IPS-NIHi11 (cell line): ENCODE measurements around the gene JADE1.
A peak's percentile ranks its signal among the peaks of the same experiment; 100 is the strongest.

Experiments
- DNase-seq: peaks from one replicate; pipeline ENCODE4 v3.0.0; 2012; ENCODE audit warnings: mixed read lengths, low spot score

The JADE1 gene

DNA sequence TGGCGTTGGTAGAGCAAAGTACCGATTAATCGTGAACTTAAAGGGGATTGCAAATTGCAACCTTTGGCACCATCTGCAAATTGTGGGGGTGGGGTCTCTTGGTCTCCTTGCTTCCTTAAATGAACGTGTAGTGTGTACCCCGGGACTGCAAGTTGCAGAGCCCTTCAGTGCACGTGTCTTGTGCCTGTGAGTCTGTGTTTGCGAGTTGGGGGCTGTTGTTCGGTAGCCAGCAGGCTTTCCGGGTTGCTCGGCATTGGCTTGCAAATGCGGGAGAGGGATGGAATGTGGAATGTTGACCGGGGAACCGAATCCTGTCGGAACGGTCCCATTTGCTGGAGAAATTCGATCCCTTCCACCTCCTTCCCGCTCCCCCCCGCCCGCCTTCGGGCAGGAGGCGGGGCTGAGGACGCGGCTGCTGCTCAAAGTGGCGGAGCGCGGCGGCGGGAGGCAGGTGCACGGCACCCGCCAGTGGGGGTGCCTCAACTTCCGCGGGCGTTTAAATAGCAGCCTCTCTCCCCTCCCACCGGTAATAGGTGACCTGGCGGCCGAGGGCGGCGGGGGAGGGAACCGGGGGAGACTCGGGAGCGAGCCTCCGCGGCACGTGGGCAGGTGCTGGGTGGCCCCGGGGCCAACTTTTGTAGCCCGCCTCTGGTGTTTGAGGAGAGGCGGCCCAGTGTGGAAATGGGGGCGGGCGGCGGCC, 1.5 kb downstream of the JADE1 start:
- peak; percentile 78 for DNase-seq

GRCh38 chr4:128811571-128812441, 2.3 kb downstream of the JADE1 start:
- peak; percentile 78 for DNase-seq

DNA sequence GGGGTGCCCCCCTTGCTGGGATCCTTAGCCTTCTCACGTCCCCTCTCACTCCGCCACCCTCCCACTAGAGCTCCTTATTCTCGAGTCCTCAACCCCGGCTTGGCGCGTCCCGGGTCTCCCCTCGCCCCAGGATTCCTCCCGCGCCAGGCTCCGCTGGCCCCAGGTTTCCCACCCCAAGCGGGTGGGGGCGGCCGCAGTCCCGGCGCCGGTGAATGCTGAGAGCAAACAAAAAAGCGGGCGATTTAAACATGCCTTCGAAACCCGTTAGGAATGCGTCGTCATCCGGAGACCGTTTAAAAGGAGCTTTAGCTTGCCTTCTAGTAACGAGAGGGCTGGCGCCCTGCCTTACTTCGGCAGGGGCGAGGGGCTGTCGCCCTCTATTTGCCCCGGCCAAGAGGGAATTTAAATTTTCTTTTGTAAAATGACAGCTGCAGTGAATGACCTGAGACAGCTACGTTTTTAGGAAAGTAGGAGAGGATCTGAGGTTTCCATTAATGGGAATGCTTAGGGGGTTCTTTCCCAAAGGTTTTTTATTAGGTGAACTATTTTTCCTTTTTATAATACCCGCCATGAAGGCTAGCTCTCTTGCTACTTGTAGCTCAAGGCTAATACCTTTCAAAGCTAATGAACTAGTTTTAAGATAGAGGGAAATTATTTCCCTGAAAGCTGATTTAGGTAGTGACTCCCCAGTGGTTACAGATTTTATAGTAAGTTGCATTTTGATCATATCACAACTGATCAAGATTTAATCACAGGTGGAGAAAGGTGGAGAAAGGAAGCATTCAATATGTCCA, 3.1 kb downstream of the JADE1 start:
- DNase-seq, result peak; percentile 39

GRCh38 chr4:128813965-128814364, 4.5 kb downstream of the JADE1 start:
- no peak for DNase-seq

GRCh38 chr4:128818442-128818841, 8.9 kb downstream of the JADE1 start:
- DNase-seq, result no peak

DNA sequence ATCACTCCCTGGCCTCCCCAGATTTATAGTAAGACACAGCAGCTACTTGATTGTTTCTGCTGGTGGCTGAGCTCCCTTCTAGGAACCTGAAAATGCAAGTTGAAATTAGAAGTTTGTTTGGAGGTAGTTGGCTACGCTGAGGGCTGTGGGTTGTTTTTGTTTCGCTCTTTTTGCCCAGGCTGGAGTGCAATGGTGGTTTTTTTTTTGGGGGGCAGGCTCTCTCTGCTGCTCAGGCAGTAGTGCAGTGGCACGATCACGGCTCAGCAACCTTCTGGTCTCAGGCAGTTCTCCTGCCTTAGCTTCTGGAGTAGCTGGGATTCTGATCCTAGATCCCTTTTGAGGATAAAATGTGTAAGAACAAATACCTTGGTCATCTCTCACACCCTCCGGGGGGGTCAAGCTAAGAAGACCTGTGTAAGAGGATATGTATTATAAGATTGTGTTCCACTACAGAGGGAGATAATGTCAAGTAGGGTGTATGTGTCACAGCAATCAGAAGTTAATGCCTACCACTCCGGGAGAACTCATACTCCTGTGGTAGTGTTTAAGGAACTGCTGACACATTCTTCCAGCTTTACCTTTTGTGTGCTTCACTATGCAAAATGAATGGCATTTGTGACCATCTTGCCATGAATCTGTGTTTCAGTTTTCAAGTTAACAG, 9.7 kb downstream of the JADE1 start:
- DNase-seq, result no peak

DNA sequence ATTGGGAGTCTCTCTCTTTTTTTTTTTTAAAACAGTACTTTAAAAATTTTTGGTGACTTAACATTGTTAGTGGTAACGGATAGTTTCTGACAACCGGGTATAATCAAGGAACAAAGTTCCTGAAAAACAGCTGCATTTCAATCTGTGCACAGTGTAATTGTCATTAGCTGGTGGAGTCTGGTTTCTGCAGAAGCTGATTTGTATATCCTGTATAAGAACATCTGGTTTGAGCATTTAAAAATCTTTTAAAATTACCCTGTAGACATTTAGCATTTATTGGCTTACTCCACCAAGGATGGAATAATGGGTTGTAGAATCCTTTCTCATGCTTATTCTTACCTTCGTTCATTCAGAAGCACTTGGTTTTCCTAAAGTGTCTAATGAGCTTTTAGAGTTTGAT, 11.2 kb downstream of the JADE1 start:
- no peak for DNase-seq

GRCh38 chr4:128821151-128821550, 11.7 kb downstream of the JADE1 start:
- DNase-seq, result no peak

DNA sequence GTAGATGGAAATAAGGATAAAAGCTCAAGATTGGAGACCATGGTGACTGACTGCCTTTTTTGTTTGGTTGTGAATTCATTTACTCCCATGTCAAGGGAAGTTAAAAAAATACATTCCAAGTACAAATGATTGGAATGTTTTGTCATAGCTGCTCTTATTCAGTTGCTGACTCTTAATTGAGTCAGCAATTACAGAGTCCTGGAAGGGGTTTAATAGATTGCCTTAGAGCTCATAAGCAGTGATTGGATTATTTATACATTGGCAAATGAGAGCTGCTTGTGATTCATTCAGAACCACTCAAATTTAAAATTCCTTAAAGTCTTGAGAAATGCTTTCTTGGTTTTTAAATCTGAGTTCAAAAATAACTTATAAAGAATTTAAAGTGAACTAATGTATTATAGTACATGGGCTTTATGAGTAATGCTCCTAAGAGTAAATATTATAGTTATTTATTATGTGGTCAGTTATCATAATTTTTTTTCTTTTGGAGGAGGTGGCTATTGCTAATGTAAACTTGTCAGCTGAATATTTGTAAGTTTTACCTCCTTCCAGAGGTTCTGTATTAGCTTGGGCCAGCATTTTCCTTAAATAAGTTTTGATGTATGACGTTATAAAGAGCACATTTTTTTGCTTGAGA, 13.6 kb downstream of the JADE1 start:
- DNase-seq, result no peak

- no peak for DNase-seq
These were observed 15.7 kb downstream of the JADE1 start for GRCh38 chr4:128825226-128825625.

DNA sequence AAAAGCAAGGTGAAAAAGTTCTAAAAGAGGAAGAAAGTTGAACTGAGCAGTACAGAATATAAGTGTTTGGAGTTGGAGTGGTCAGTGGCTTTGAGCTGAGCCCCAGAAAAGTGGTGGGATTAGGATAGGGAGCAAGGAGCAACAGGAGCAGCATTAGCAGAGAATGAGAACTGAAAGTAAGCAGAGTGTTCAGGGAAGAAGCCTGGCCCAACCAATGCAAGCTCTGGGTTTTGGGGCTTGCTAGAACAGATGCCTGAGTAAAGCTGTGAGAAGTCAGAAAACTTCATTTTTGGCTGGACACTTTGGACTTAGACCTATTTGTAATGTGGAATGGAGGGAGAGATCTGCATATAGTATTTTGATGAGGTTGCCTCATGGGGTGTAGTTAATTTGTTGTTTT, 17.8 kb downstream of the JADE1 start:
- no peak for DNase-seq

- DNase-seq, result no peak
These were observed 21.5 kb downstream of the JADE1 start for GRCh38 chr4:128830906-128831503.

DNA sequence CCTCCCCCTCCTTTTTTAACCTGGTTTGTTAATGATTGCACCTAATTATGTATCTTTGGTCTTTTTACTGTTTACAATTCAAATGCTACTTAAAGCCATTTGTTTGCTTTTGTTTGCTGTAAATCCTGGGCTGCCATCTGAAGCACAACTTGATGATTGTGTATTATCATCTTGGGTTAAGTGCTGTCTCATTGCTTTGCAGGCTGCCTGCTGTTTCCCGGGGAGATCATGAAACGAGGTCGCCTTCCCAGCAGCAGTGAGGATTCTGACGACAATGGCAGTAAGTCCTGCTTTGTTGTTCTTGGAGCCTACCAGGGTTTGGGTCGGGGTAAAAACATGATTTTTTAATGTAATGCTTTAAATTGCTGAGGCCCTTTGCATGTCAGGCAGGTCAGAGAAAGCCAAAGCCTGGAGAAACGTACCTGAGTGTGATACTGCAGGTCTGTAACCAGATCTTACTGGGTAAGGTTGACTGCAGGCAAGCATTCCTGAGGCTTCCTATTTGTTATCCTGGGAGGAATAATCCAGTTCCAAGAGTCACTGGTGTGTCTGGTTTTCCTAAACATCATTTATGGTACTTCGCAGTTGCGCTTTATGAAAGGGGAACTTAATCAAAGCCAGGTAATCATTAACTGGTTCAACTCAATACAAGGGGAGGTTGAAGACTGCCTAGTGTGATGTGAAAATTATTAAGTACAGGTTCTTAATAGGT, 22.2 kb downstream of the JADE1 start:
- DNase-seq, result peak; percentile 43

GRCh38 chr4:128832243-128832625, 22.7 kb downstream of the JADE1 start:
- no peak for DNase-seq

DNA sequence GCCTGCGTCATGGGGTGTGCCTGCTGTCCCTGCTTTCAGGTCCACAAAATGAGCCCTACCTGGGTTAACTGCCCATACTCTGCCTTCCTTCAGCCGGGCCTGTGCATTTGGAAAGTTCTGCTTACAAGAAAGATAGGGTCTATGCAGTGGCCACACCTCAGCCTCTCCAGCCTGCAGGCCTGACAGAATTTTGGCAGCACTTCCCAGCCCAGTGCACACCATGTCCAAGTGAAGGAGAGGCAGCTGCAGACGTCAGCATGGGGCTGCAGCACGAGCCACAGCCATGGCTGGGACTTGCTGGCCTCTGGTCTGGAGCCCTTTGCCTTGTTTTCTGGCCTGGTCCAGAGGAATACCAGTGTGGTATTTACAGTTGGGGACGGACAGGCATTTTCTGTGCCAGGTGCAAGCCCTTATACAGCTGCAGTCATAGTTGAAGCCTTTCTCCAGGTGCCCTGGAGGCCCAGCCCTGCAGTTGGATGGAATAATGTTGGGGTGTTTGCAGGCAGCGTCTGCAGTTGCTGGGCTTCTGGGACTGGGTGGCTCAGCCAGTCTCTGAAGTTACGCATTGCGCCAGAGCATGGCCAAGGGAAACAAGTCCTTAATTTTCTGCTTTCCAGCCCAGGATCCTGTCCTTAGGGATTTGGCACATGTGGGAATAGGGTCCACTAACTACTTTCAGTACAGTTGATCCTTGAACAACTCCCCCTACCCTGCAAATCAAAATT, 26.2 kb downstream of the JADE1 start:
- DNase-seq, result no peak

GRCh38 chr4:128837198-128837597, 27.7 kb downstream of the JADE1 start:
- no peak for DNase-seq

- DNase-seq, result no peak
These were observed 28.2 kb downstream of the JADE1 start for GRCh38 chr4:128837679-128838078.

DNA sequence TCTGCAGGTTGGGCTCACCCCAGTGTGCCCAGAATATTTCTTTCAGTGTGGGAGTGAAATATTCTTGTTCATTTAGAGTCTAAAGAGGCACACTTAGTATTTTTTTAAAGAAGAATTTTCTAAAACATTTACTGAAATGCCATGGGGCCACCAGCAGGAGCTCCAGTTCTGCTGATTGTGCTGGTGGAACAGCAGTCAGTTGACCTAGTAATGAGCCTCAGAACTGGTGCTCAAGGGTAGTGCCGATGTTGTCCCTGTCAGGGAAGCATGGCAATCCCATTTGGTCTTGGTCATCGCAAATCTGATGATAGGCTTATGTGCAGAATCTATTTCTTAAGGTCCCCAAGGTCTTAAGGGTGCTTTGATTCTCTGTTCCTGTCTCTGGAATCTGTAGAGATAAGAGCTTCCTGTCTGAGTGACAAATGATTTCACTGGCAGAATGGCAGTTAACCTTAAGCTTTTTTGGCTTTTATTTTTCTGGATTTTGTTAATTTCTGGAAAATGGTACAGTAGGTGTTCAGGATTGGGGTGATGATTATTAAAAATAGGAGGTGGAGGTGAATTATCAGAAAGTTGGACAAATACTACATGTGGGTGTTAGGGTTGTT, 31.3 kb downstream of the JADE1 start:
- DNase-seq, result no peak

- peak; percentile 35 for DNase-seq
These were observed 31.9 kb downstream of the JADE1 start for GRCh38 chr4:128841402-128841801.
